ENCODE measurements around the gene ZBTB25.
"Not testable (repeated sequence)": the region's sequence is repeated elsewhere in the genome, so short reads cannot be mapped to it uniquely, and the experiment has no call there.

The ZBTB25 gene

GRCh38 chr14:64503434-64504309 is at the start of gene ZBTB25:
TSS of gene ZBTB25 (minus strand) at chr14:64503838. CDS start at chr14:64490533, 13,305 bp downstream.
- DNase-seq (ENCODE audit: low read depth), result peak; percentile 95

GRCh38 chr14:64550621-64551333 is 47.1 kb upstream of the ZBTB25 start:
- no peak for DNase-seq (ENCODE audit: low read depth)

GRCh38 chr14:64549791-64550620 is 46.4 kb upstream of the ZBTB25 start, which contains the start of gene PPP1R36:
TSS of gene PPP1R36 (plus strand) at chr14:64549961. CDS start at chr14:64549998, 37 bp downstream.
- peak; percentile 41 for DNase-seq (ENCODE audit: low read depth)

GRCh38 chr14:64549016-64549415 is 45.4 kb upstream of the ZBTB25 start:
- DNase-seq (ENCODE audit: low read depth), result peak; percentile 51

GRCh38 chr14:64544607-64545312 is 41.1 kb upstream of the ZBTB25 start:
- no peak for DNase-seq (ENCODE audit: low read depth)

- DNase-seq (ENCODE audit: low read depth), result no peak
Observed at GRCh38 chr14:64542836-64543201, 39.2 kb upstream of the ZBTB25 start.

- peak; percentile 26 for DNase-seq (ENCODE audit: low read depth)
Observed at GRCh38 chr14:64541972-64542835, 38.6 kb upstream of the ZBTB25 start.

- peak; percentile 32 for DNase-seq (ENCODE audit: low read depth)
Observed at GRCh38 chr14:64541261-64541971, 37.8 kb upstream of the ZBTB25 start.

GRCh38 chr14:64540208-64541202 is 36.9 kb upstream of the ZBTB25 start, which contains the start of gene HSPA2:
TSS of gene HSPA2 (plus strand) at chr14:64540741. CDS start at chr14:64540850, 109 bp downstream.
- DNase-seq (ENCODE audit: low read depth), result peak; percentile 99

GRCh38 chr14:64536488-64537245 is 33.0 kb upstream of the ZBTB25 start:
- peak; percentile 81 for DNase-seq (ENCODE audit: low read depth)

- no peak for DNase-seq (ENCODE audit: low read depth)
Observed at GRCh38 chr14:64531567-64531966, 27.9 kb upstream of the ZBTB25 start.

- DNase-seq (ENCODE audit: low read depth), result no peak
Observed at GRCh38 chr14:64525354-64525753, 21.7 kb upstream of the ZBTB25 start.

- no peak for DNase-seq (ENCODE audit: low read depth)
Observed at GRCh38 chr14:64522591-64523355, 19.1 kb upstream of the ZBTB25 start.

GRCh38 chr14:64520699-64521098 is 17.1 kb upstream of the ZBTB25 start:
- DNase-seq (ENCODE audit: low read depth), result no peak

- no peak for DNase-seq (ENCODE audit: low read depth)
Observed at GRCh38 chr14:64518229-64518628, 14.6 kb upstream of the ZBTB25 start.

- DNase-seq (ENCODE audit: low read depth), result not testable (repeated sequence)
Observed at GRCh38 chr14:64517667-64518066, 14.0 kb upstream of the ZBTB25 start.

GRCh38 chr14:64516969-64517368 is 13.3 kb upstream of the ZBTB25 start:
- DNase-seq (ENCODE audit: low read depth), result no peak

All from EH (cell line).